K562 (cell line): ENCODE measurements around the gene RDH11. TPM values are rescaled to one million over a fixed set of nuclear protein-coding genes. Genes with fewer than 3 reads are reported as not detected.

ENCODE experiments used
- ARID1B ChIP-seq: fragments of 450-650 bp; IDR thresholded peaks from 2 replicates; pipeline ENCODE4 v1.6.1; 2016; ENCODE audit warnings: antibody characterized with exemption, mild to moderate bottlenecking, inconsistent platforms
- BHLHE40 ChIP-seq: IDR thresholded peaks from 2 replicates; pipeline ENCODE4 v1.6.1; 2011; ENCODE audit warnings: low read length, improper control_type of control experiment
- E2F6 ChIP-seq, 2 experiments: IDR thresholded peaks; 2 replicates each; pipeline ENCODE4 v1.6.1; 2011; ENCODE audit warnings: borderline replicate concordance in 1 of 2, control low read depth in 1 of 2, low read depth in 1 of 2, low read length in 1 of 2, mild to moderate bottlenecking in 1 of 2, mixed read lengths in 1 of 2, moderate library complexity in 1 of 2; ENCODE audit not compliant: insufficient read depth in 1 of 2, insufficient read length in 1 of 2, poor library complexity in 1 of 2, severe bottlenecking in 1 of 2; ENCODE audit errors: extremely low read depth in 1 of 2
- ETS2 ChIP-seq: IDR thresholded peaks from 2 replicates; pipeline ENCODE4 v1.6.1; 2016; ENCODE audit warnings: borderline replicate concordance, missing genetic modification characterization, mild to moderate bottlenecking, moderate library complexity, missing compliant biosample characterization; ENCODE audit not compliant: poor library complexity, severe bottlenecking
- FOXJ2 ChIP-seq: fragments of 200-800 bp; sonication (Bioruptor generic); IDR thresholded peaks from 2 replicates; pipeline ENCODE4 v1.6.1; 2016; ENCODE audit warnings: missing genetic modification characterization, missing compliant biosample characterization
- FOXM1 ChIP-seq, 2 experiments: fragments of 450-650 bp in 1 of 2; sonication (generic) in 1 of 2; formaldehyde crosslinking in 1 of 2; IDR thresholded peaks; 2 replicates each; pipeline versions ENCODE4 v1.6.1 to v1.9.0; 2017 to 2022; ENCODE audit warnings: low read depth in 2 of 2, mild to moderate bottlenecking in 2 of 2, missing genetic modification reagents in 1 of 2, moderate library complexity in 1 of 2
- GATA2 ChIP-seq: sonication (generic); formaldehyde crosslinking; IDR thresholded peaks from 2 replicates; pipeline ENCODE4 v1.4.0; 2020; ENCODE audit warnings: mild to moderate bottlenecking, missing genetic modification reagents
- LEF1 ChIP-seq: fragments of 450-650 bp; IDR thresholded peaks from 2 replicates; pipeline ENCODE4 v1.6.1; 2016; ENCODE audit warnings: mild to moderate bottlenecking
- MTA3 ChIP-seq: fragments of 450-650 bp; formaldehyde crosslinking; IDR thresholded peaks from 2 replicates; pipeline ENCODE4 v1.6.1; 2017; ENCODE audit warnings: mild to moderate bottlenecking, borderline replicate concordance
- MYNN ChIP-seq, 2 experiments: sonication (generic); formaldehyde crosslinking in 1 of 2; IDR thresholded peaks; 2 replicates each; pipeline versions ENCODE4 v1.5.0 to v1.6.1; 2016 to 2020; ENCODE audit warnings: antibody characterized with exemption in 1 of 2, missing genetic modification reagents in 1 of 2
- NCOR1 ChIP-seq: fragments of 450-650 bp; IDR thresholded peaks from 2 replicates; pipeline ENCODE4 v1.6.1; 2016; ENCODE audit warnings: mild to moderate bottlenecking, moderate library complexity
- NRF1 ChIP-seq, 2 experiments: fragments of 450-650 bp; IDR thresholded peaks in 1 of 2; conservative IDR thresholded peaks in 1 of 2; 2 replicates each; pipeline ENCODE4 v1.6.1; 2014; ENCODE audit warnings: mild to moderate bottlenecking in 2 of 2
- PKNOX1 ChIP-seq: fragments of 450-650 bp; IDR thresholded peaks from 2 replicates; pipeline ENCODE4 v1.6.1; 2016
- RBBP5 ChIP-seq: fragments of 200-600 bp; sonication (generic); IDR thresholded peaks from 2 replicates; pipeline ENCODE4 v1.6.1; 2012; ENCODE audit warnings: borderline replicate concordance, mild to moderate bottlenecking, low read length, control low read depth, inconsistent platforms; ENCODE audit not compliant: insufficient read depth, poor library complexity, severe bottlenecking
- SMAD3 ChIP-seq: fragments of 450-650 bp; formaldehyde crosslinking; conservative IDR thresholded peaks from 2 replicates; pipeline ENCODE4 v1.4.0; 2020; ENCODE audit warnings: mild to moderate bottlenecking
- TARDBP ChIP-seq: fragments of 450-650 bp; IDR thresholded peaks from 2 replicates; pipeline ENCODE4 v1.6.1; 2016
- ZNF24 ChIP-seq: fragments of 450-650 bp; IDR thresholded peaks from 2 replicates; pipeline ENCODE4 v1.6.1; 2016
- ZNF79 ChIP-seq: fragments of 250-450 bp; sonication (Bioruptor Pico); IDR thresholded peaks from 2 replicates; pipeline ENCODE4 v1.4.0; 2020; ENCODE audit warnings: low read depth, mild to moderate bottlenecking, moderate library complexity
- polyA plus RNA-seq, 8 experiments: library from polyadenylated mRNA; depleted of rRNA in 4 of 8; stranded (reverse) in 5 of 8; unstranded in 3 of 8; fragments of >200 nt; fragmentation: Nextera tagmentation in 2 of 8; fragmentation: Illumina TruSeq in 1 of 8; extraction: Ambion mirVana in 2 of 8; extraction: Trizol in 1 of 8; gene quantifications; 2 replicates each; pipeline versions ENCODE4 v1.2.1 to v1.2.3, GENCODE V29; 2011 to 2014; ENCODE audit warnings: inconsistent platforms in 1 of 8, missing spikeins in 1 of 8
- total RNA-seq, 7 experiments: library from RNA; depleted of rRNA in 6 of 7; stranded (reverse); fragments of >200 nt in 6 of 7; fragmentation: Illumina TruSeq in 2 of 7; extraction: Trizol in 2 of 7; gene quantifications; 2 replicates each; pipeline versions ENCODE4 v1.2.1 to v1.2.3, GENCODE V29; 2011 to 2021; ENCODE audit warnings: low replicate concordance in 1 of 7
- TF ChIP-seq, protein P1 (sequence below): fragments of 450-650 bp; IDR thresholded peaks from 2 replicates; pipeline ENCODE4 v1.6.1; 2014; ENCODE audit warnings: low read depth, mild to moderate bottlenecking, moderate library complexity, borderline replicate concordance
- TF ChIP-seq, protein P2 (sequence below), 2 experiments: IDR thresholded peaks in 1 of 2; conservative IDR thresholded peaks in 1 of 2; 2 replicates each; pipeline ENCODE4 v1.6.1; 2016; ENCODE audit warnings: low read depth in 2 of 2, mild to moderate bottlenecking in 1 of 2, missing compliant biosample characterization in 1 of 2, missing genetic modification characterization in 1 of 2, moderate library complexity in 1 of 2

The RDH11 gene
- total and polyA plus RNA-seq, 9 of the 15 experiments (the other 6 are each of a cell fraction or from before 2014, with no cell fraction given) = 50.6 to 172 (median 70.5) TPM

DNA sequence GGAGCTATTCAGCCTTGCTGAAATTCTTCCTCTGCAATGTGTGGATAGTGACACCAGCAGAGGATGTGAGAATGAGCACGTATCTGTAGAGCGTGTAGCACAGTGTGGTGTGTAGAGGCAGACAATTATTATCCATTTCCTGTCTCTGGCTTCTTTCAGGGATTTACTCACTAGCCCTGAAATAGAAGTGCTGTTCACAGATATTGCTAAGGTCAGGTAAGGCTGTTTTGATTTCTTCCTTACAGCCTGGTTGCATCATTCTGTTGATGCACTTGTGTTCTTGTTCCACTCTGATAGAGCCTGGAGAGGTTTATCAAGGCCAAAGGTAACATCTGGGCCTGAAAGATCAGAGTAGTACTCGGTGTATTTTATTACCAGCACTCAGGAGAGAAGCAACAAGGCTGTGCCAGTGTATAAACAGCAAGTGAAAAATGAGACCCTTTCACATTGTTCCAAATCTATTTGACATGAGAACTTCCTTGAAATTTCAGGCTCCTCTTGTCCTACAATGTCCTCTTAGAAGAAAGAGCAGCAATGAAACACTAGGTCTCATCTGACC lies 59.1 kb downstream of the RDH11 start (continued):
- TF ChIP-seq RBBP5 (no peak), MYNN (IDR thresholded peaks at IDR 0.05) (peak; percentile 37; the same call in 1 of the 2 replicates), MYNN (CRISPR knock-in tag; IDR thresholded peaks at IDR 0.05) (no peak), FOXM1 (IDR thresholded peaks at IDR 0.05; ENCODE audit: low read depth) (peak; percentile 92), FOXM1 (CRISPR knock-in tag; IDR thresholded peaks at IDR 0.05; ENCODE audit: low read depth) (no peak), PKNOX1 (peak; percentile 39; the same call in 1 of the 2 replicates), ETS2 (tag) (no peak), ARID1B (peak; percentile 99), ZNF79 (CRISPR knock-in tag) (0 out of 2 replicates have a peak, but pooled peaks have one; percentile 30), E2F6 (IDR thresholded peaks at IDR 0.05; ENCODE audit: borderline replicate concordance in 1 of 2, extremely low read depth in 1 of 2, insufficient read depth in 1 of 2, insufficient read length in 1 of 2, low read depth in 1 of 2, low read length in 1 of 2, poor library complexity in 1 of 2, severe bottlenecking in 1 of 2) (no peak), FOXJ2 (tag) (peak; percentile 93), NRF1 (conservative IDR thresholded peaks at IDR 0.05 in 1 of 2, IDR thresholded peaks at IDR 0.05 in 1 of 2) (no peak), LEF1 (peak; percentile 90), GATA2 (CRISPR knock-in tag) (peak; percentile 77; the same call in 1 of the 2 replicates), MTA3 (peak; percentile 80; the same call in 1 of the 2 replicates), ZNF24 (0 out of 2 replicates have a peak, but pooled peaks have one; percentile 7), SMAD3 (CRISPR knock-in tag) (peak; percentile 82), TARDBP (peak; percentile 56; the same call in 1 of the 2 replicates), NCOR1 (peak; percentile 97), BHLHE40 (peak; percentile 39; the same call in 1 of the 2 replicates)
- TF ChIP-seq, protein P1, sequence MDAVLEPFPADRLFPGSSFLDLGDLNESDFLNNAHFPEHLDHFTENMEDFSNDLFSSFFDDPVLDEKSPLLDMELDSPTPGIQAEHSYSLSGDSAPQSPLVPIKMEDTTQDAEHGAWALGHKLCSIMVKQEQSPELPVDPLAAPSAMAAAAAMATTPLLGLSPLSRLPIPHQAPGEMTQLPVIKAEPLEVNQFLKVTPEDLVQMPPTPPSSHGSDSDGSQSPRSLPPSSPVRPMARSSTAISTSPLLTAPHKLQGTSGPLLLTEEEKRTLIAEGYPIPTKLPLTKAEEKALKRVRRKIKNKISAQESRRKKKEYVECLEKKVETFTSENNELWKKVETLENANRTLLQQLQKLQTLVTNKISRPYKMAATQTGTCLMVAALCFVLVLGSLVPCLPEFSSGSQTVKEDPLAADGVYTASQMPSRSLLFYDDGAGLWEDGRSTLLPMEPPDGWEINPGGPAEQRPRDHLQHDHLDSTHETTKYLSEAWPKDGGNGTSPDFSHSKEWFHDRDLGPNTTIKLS = 0 out of 2 replicates have a peak, but pooled peaks have one; percentile 36
- TF ChIP-seq, protein P2, sequence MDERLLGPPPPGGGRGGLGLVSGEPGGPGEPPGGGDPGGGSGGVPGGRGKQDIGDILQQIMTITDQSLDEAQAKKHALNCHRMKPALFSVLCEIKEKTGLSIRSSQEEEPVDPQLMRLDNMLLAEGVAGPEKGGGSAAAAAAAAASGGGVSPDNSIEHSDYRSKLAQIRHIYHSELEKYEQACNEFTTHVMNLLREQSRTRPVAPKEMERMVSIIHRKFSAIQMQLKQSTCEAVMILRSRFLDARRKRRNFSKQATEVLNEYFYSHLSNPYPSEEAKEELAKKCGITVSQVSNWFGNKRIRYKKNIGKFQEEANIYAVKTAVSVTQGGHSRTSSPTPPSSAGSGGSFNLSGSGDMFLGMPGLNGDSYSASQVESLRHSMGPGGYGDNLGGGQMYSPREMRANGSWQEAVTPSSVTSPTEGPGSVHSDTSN (CRISPR knock-in tag; IDR thresholded peaks at IDR 0.05; ENCODE audit: low read depth) = no peak
- TF ChIP-seq, protein P2 (tag; conservative IDR thresholded peaks at IDR 0.05; ENCODE audit: low read depth) = 0 out of 2 replicates have a peak, but pooled peaks have one; percentile 23
